Islet of Langerhans (tissue), 1 donor: ENCODE results near the gene DACH1.
A peak's percentile ranks its signal among the peaks of the same experiment; 100 is the strongest.

Experiments used
- FAIRE-seq: peaks from one replicate; lab custom pipeline; 2011; peaks lifted over from hg19 to GRCh38; lab: Jason Lieb, UNC

DACH1 gene

DNA sequence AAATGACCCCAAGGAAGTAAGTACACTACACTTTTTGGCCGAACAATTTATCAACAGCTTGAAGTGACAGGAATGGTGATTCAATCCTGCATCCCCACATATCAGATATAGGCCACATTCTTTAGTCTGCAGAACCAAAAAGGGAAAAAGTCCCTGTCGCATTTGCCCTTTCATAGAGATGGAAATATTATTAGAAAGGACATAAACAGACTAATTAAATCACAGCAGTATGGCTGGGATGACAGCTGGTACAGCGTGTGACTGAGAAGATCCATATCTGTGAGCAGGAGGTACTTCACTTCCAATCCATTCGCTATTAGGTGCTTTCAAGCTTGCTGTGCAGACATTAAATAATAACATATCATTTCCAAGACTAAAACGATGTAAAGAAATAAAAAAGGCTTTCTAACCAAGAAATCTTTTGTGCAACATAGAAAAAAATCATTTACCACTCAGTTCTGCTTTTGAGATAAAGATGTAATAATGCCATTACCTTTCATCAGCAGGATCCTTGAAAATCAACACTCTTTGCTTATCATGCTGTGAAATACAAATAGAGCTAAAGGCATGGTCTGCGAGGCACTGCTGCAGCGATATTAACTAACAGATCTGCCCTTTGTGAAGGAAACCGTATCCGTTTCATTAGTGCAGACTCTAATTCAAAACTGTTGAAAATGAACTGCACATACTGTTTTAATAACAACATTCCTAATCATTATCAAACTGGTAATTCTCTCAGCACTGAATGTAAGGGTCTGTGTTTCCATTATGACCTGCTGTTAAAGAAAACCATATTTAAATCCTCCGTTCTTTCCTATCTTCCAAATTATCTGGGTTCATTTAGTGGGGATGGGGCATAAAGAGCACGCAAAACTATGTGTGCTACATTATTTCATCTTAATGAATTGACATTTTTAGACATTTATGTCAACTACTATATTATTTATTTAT lies 245.6 kb downstream of the DACH1 start:
- FAIRE-seq, result peak; percentile 97

DNA sequence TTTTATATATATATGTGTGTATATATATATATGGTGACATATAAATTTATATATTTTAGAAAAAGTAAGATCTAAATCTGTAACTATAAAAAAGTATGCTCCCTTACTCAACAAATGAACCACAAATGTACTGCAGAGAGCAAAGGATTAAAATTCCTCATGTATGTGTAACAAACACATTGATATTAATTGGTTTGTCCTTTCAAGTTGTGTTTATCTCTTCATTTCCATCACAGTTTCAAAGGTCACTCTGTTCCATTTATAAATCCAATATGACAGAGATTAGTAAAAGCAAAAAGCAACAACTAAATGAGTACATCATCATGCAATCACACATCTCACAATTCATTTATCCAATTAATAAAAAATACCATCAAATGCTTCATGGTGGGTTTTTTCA lies 247.9 kb downstream of the DACH1 start:
- FAIRE-seq, result no peak

DNA sequence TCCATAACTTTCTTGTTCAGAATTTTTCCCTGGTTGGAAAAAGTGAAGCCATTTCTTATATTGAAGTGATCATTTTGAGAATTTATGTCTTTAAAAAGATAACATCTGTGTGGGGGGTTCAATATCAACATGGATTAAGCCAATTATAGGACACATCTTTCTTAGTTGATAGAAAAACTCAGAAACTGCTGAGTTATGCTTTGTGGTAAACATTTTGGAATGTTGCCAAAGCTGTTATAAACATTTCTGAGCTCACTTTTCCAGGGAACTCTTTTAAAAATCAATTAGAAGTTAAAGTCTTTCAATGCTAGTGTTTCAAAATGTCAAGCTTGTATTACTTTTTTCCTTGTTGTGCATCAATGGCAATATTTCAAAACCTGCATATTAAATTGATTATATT lies 248.8 kb downstream of the DACH1 start:
- FAIRE-seq, result peak; percentile 79

DNA sequence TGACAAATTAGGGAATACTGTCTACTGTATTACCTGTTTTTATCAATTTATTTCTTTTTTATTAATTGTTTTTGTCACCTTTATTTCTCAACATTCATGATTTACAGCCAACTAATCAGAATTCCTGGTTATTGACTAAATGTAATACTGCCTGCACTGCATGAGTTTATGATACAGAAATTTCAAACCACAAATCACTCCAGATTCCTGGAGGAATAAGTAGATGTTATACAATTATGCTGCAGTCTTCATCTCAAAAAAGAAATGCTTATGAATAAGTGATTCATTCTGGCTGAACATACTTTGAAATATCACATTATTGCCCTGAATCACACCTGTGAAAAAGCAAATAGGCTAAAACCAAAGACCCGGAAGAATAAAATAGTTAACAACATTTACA lies 249.7 kb downstream of the DACH1 start:
- no peak for FAIRE-seq

DNA sequence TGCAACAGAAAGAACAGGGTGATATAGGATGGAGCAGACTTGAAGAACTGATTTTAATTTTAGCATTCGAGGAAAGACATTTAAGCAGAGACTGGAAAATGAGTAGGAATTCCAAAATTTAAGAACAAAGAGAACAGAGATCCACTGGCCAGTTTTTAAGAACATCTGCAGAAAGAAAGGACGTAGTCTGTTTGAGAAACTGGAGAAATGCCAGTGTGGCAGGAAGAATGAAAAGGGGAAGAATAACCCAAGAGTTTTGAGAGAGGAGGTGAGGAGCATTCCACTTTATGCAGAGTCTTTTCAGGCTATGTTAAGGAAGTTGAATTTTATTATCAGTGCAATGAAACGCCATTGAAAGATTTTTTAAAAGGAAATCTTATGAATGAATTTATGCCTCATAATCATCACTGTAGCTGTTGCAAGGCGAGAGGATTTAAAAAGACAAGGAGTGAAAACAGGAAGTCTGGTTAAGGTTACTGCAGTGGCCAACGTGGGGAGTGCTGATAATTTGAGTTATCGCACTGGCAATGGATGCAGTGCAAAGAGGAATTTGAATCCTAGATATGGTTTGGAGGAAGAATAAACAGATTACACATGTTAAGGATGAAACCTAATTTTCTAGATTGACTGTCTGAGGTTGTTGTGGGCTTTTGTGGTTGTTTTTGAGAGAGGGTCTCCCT lies 253.8 kb downstream of the DACH1 start:
- no peak for FAIRE-seq

DNA sequence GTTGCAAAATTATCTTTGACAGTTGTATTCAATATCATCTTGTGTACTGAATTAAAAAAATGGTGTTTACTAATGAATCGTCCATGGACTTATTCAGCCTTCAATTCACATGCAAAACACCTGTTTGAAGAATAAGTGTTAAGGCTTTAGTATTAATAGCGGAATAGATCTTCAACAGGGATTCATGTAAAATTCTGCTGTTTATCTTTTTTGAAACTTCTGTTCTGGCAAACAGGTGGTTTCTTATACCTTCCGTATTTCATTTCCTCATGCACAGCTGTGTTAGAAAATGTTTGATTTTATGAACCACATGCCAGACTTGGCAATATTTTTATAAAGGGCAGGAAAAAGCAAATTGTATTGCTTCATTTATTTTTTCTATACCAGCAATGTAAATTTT lies 255.7 kb downstream of the DACH1 start:
- peak; percentile 65 for FAIRE-seq

DNA sequence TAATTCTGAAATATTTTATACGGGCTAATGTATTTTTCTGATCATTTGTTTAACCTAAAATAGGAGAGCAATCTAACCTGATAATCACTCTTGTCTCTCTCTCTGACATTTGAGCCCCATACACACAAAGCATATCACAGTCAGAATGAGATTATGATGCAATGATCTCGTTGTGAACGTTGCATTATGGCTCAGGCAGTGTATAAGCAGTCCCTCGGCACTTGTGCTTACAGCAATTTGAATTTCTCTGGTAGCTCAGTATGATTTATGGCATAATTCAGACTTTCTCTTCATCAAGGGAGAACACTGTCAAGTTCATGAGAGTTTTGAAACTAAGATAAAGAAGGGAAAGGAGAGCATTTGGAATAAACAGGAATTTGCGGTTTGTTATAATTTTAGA lies 256.1 kb downstream of the DACH1 start:
- no peak for FAIRE-seq

DNA sequence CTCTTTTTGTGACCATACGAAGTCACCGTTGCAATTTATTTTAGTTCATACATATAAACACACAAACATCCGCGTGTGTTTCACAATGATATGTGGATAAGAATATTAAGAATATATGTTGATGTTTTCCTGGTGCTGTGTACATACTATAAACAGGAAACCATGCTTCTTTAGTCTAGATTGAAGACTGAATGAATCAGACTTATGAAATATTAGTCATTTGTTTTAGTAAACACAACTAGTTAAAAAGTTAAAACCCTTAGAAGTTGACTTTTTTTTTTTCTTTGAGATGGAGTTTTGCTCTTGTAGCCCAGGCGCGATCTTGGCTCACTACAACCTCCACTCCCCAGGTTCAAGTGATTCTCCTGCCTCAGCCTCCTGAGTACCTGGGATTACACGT lies 257.7 kb downstream of the DACH1 start:
- FAIRE-seq, result peak; percentile 56

DNA sequence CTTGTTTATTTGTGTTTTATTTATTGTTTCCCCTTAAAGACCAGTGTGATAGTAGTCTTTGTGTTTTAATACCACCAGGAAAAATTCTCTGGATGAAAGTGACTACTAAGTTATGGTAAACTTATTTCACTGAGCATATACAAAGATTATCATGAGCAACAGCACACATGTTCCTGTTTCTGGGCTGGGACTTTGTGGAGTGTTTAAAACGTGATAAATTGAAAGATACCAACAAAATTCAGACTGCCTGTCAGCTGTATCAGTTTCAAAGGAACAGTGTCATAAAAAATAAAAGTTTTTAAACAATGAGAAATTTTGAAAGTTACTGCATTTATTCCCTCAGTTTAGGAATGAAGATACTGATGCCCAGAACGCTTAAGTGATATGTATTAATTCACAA lies 259.4 kb downstream of the DACH1 start:
- FAIRE-seq, result no peak

DNA sequence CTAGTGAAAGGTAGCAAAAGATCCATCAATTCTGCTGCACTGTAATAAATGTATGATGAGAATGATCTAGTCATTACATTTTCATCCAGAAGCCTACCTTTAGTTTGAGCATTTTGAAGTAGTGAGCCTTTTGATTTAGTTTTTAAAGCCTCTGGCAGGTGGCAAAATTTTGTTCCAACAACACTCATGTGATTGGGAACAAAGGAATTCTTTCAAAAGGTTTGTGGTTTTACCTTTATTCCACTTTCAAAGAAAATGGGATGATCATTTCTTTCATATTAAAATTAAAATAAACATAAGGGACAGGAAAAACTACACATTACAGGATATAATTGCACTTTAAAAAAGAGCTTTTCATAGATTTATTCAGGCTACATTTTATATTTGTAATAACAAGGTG lies 260.2 kb downstream of the DACH1 start:
- FAIRE-seq, result no peak

DNA sequence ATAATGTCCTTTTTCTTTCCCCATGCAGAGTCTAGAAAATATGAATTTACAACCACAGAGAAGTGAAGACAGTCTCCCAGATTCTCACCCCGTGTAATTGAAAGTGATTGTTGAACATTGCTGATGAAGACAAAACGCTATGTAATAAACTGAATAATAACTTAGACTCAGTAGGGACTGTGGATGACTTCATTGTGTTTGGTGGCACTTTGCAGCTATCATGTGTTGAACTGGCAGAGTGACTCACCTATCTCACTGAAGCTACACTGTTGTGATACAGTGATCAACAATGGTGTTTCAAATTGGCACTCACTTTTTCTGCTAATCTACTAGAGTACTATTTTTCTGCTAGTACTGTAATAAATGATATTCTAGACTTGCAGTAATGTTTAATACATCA lies 261.3 kb downstream of the DACH1 start:
- FAIRE-seq, result no peak

DNA sequence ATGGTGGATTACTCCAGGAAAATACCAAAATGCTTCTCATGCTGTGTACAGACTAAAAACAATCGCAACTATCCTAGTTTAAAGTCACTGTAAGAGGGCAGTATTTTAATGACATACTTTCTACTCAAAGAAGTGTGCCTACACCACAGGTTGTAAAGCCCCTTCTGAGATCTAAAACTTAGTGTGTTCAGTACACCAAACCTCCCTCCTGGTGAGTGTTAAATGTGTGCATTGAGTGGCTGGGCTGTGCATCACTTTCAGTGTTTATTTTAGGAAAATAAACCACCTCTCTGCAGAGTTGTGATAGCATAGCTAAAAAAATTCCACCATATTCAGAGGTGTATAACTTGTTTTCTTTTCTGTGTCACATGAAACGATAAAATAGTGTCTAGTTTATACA lies 263.7 kb downstream of the DACH1 start:
- FAIRE-seq, result peak; percentile 74

DNA sequence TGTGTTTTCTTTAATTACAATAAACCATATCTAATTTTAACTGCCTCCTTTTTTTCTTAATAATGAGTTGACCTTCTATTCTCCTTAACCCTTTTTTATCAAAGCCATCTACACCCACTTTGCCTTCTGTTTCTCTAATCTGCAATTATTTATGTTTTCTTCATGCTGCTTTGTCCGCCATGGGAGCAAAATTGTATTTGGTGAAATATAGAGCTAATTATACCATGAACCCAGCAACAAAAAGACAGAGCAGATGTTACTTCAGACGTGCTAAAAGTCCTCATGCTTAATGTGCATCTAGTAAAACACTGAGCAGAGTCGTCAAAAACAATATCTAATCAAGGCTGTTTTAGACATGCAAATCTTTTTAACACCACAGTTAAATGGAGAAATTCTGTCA lies 264.7 kb downstream of the DACH1 start:
- FAIRE-seq, result no peak

DNA sequence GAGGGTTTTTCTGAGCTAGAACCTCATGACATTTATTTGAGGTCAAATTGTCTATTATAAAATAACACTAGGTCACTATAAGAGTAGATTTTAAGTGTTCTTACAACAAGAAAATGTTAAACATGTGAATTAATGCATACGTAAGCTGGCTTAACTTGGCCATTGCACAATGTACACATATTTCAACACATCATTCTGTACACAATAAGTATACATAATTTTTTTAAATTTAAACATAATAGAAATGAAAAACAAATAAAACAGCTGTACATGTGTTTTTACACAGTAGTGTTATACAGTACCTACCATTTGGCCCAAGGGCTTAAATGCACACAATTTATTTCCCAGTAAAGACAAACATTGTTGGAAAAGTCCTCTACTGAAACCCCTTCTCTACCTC lies 269.9 kb downstream of the DACH1 start:
- FAIRE-seq, result no peak

DNA sequence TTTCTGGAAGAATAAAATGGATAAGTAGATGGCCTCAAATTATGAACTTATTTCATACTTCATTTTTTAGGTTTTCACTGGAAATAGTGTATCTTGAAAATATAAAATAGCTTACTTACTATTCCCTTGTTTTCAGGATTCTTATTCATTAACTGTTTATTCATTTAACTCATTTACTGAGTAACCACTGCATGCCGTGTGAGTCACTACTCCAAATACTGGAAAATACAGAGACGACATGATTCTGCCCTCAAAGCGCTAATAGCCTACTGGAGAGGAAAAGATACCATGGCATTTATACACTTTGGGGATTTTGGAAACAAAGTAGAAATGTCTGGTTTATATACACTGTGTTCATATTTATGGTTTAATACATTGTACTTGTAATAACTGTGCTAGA lies 270.9 kb downstream of the DACH1 start:
- no peak for FAIRE-seq

DNA sequence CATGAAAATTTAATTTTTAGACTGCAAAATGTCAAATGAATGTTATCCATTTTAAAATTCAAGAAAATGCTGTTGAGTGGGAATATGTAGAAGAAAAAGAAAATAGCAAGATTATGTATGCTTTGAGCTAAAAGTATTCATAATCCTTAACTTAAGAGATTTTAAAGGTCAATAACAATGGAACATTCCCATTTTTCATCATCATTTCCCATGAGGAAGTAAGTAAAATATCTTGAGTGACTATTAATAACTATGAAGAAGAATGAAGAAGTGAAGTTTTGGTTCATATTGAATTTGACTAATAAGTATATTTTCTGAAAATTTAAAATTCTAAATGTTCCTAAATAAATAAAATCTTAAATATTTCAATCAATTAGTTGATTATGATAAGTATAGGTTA lies 273.4 kb downstream of the DACH1 start:
- FAIRE-seq, result no peak

DNA sequence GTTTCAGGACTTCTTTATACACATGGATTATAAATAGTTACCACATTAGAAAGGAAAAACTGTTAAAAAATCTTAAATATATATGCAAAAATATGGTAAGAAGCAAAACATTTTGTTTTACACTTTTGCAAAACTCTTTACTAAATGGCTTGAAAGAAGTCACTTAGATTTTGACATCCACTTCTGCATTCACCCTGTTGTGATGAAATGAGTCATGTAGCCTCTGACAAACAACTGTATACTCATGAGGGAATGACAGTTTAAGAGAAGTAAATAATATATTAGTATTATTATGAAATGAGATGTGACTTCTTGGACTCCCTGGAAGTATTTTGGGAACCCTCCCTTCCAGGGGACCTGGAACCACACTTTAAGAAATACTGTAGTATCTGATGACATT lies 275.6 kb downstream of the DACH1 start:
- no peak for FAIRE-seq

DNA sequence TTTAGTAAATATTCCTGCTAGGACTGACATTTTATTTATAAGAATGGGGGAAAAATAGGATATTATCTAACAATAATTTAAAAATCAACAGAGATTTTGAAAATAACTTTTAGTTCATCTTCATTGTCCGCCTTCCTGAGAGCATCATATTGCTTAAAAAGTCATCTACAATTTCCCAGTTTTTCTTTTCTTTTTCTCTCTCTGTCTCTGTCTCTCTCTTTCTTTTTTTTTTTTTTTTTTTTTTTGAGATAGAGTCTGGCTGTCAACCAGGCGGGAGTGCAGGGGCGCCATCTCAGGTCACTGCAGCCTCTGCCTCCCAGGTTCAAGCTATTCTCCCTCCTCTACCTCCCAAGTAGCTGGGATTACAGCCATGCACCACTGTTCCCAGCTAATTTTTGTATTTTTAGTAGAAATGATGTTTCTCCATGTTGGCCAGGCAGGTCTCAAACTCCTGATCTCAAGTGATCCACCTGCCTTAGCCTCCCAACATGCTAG lies 276.3 kb downstream of the DACH1 start:
- peak; percentile 61 for FAIRE-seq

DNA sequence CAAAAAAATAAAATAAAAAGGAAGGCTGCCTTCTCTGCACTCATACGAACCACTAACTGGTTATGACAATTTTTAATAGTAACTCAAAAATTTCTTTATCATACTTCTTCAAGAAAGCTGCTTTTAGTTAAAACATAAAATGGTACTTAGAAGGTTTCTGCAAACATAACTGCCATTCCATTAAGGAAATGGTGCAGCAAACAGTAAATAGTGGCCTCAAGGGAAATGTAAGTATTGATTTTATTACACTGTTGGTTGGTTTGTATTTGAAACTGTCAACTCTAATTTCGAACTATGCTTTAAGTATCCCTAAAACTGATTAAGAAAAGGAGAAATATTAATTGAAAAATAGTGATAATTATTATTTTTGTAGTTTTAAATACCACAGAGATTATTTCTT lies 278.0 kb downstream of the DACH1 start:
- FAIRE-seq, result no peak

DNA sequence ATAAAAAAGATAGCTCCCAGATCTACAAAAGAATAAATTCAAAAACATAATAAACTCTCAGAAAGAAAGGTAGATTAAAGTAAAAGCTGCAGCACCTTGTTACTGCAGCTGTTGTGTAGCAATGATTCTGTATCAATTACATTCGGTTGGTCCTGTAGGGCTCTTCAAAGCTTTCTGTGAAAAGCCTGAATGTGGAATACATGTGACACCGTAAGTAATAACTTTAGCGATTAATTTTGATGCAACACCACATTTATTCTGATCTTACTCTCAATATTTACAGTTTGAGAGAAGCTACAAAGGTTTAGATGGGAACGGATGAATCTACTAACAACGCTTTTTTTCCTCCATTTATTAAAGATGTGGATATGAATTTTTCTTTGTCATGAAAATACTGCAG lies 279.2 kb downstream of the DACH1 start:
- FAIRE-seq, result no peak

DNA sequence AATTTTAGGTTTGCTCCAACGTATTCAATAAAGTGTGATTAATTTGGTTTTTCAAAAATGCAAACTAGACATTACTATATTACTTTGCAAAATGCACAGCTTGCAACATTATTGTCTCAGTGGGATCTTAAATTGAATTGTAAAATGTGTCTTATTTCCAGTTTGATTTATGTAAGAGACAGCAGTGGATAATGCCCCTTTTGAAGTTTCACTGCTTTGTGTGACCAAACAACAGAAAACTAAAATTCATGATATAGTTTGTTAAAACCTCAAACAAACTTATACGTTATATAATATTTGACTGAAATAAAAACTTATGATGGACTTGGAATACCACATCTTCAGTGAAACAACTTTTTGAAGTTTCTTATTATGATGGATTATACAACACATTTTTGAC lies 279.8 kb downstream of the DACH1 start:
- FAIRE-seq, result peak; percentile 88

DNA sequence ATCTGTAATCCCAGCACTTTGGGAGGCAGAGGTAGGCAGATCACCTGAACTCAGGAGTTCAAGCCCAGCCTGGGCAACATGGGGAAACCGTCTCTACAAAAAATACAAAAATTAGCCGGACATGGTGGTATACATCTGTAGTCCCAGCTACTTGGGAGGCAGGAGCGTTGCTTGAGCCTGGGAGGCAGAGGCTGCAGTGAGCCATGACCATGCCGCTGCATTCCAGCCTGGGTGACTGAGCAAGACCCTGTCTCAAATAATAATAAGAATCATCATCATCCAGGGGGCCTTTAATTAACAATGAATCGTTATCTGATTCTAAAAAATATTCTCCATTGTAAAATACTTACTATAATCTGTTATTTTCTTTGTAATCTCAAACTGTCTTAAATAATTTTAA lies 283.4 kb downstream of the DACH1 start:
- FAIRE-seq, result no peak

DNA sequence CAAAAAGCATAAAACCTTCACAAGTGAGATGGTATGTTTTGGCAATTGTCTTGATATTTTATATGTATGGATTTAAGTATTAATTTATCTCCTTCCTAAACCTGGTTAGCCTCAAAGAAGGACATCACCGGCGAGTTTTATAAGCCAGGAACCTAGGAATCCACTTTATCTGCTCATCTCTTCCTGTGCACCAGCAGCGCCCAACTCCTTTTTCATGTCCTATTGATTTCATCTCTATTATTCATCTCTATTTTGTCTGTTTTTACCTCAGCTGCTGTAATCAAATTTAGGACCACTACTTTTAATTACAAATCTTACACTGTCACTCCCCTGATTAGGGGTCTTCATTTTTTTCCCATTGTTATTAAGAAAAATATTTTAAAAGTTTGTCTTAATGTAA lies 286.4 kb downstream of the DACH1 start:
- FAIRE-seq, result no peak

DNA sequence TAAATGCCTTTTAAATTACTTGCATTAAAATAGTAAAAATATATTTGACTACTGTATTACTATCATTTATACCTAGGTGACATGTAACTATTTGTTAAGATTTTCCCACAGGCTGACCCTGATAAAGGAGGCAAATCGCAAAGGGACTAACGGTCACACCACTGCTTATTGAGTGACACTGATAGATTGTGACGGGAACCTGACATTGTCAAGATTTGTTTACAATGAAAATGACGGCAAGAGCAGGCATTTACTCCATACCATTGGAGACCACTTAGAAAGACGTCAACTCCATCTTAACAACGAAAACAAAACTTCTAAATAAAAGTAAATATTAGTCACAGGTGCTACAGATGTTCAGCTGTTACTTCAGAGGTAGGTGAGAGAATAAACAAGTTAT lies 289.0 kb downstream of the DACH1 start:
- peak; percentile 94 for FAIRE-seq
